ENCODE results near the gene AGRN.

- TF ChIP-seq CTCF (IDR thresholded peaks at IDR 0.05) (no peak), EZH2 (IDR thresholded peaks at IDR 0.05) (no peak), EZH2phosphoT487 (IDR thresholded peaks at IDR 0.05) (no peak)
These were observed 21.2 kb upstream of the AGRN start for GRCh38 chr1:998745-998994.
